ELR (cell line): ENCODE measurements around the gene HIVEP3.
A peak's percentile ranks its signal among the peaks of the same experiment; 100 is the strongest.

Experiments
- DNase-seq: peaks from one replicate; pipeline ENCODE4 v3.0.0-alpha.2; 2015; ENCODE audit warnings: low read depth

Gene HIVEP3

DNA sequence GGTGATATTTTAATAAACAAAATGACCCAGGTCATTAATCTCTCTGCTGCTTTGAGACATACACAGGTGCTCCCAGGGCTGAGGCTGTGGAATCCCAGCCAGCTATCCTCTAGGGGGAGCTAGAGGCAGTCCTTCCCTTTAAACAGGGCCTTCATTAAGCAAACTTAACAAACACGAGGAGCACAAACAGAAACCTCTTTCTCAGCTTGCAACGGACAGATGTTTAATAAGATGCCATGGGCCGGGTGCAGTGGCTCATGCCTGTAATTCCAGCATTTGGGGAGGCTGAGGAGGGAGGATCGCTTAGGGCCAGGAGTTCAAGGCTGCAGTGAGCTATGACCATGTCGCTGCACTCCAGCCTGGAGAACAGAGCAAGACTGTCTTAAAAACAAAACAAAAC is 106.7 kb downstream of the HIVEP3 start:
- DNase-seq = peak; percentile 82

DNA sequence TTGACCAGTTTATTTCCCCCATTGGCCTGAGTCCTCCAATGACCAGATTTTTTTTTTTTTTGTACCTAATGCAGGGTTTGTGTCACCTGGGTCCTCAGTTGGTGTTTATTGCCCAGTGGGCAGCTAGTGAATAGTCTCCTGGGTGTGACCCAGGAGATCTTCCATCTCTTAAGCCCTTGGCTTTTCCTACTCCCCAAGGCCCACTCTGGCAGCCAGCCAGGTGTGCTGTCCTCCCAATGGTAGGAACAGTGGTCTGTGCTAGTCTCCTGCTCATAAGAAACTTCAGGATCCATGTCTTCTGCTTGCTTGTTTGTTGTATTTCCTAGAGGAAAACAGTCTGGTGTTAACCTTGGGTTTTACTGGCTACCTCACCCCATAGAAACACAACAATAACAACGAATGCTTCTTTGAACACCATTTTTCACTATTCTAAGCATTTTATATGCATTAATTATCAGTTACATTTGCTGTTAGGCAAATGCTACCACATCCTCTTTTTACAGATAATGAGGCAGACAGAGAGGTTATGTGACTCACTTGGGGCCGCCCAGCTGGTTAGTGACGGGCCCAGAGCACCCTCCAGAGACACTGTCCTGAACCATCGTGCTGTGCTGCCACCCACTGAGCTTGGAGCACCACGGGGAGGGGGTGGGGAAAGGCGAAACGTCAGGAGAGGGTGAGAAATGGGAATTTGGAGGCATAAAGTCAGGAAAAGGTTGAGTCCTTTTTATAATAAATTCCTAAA is 107.5 kb downstream of the HIVEP3 start:
- peak; percentile 69 for DNase-seq

DNA sequence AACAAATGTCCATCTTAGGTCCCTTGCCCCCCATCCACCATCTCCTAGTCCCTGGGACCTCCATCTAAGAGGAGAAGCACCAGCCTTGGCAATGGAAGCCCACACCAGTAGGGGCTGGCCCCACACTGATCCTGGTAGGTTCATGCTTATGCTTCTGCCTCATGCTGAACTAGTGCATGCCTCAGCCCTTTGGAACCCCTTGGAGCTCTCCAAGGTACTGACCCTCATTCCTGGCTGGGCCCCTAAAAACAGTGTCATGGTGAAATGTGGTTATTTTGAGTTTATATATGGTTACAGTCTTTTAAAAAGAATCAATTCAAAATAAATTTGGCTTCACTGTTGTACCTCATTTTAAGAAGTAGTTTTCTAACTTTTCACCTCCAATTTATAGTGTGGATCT is 108.3 kb downstream of the HIVEP3 start:
- DNase-seq = peak; percentile 71

- no peak for DNase-seq
Observed at GRCh38 chr1:41809692-41810091, 109.0 kb downstream of the HIVEP3 start.

DNA sequence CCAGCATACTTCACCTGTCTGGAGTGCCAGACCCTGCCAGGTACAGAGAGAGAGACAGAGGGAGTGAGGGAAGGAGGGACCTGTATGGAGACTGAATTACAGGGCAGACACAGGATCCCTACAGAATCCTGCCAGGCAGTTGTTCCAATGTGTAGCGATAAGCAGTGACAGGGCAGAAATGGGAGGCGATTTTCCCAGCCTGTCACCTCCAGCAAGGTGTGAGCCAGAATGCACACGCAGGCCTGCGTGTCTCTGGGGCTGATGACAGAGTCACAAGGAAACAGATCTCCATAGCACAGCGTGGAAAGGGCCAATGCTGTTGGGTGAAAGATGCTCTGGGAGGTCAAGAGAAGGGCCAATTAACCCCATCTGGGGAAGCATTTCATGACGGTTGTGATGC is 111.3 kb downstream of the HIVEP3 start:
- no peak for DNase-seq

GRCh38 chr1:41806472-41807155 is 112.1 kb downstream of the HIVEP3 start:
- peak; percentile 20 for DNase-seq

DNA sequence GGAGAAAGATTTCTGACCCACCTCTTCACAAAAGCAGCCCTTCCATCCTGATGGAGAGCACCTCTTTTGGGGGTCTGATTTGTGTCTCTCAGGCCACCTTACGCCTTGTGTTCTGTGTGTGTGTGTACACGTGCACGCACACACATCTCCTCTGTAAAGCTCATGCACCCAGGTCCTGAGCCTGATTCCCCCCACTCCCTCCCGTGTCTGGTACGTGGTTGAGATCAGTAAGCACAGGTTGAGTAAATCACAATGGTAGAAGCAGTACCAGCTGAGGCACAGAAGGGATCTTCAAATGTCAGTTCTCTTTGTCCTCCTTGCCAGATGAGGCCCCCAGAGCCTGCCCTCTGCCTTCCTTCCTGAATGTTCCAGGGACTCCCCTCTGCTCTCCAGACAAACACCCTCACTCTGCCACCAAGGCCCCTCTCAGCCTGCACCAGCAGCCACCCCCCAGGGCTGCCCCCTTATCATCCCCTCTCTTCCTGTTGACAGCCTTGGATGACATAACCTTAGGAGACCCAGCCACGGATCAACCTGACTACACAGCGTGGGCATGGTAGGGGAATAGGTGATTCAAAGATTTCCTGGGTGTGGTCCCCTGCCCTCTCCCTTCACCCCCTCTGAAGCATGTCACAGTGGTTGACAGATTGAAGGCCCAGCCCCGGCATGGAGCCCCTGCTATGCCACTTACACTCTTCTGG is 112.8 kb downstream of the HIVEP3 start:
- DNase-seq = no peak

DNA sequence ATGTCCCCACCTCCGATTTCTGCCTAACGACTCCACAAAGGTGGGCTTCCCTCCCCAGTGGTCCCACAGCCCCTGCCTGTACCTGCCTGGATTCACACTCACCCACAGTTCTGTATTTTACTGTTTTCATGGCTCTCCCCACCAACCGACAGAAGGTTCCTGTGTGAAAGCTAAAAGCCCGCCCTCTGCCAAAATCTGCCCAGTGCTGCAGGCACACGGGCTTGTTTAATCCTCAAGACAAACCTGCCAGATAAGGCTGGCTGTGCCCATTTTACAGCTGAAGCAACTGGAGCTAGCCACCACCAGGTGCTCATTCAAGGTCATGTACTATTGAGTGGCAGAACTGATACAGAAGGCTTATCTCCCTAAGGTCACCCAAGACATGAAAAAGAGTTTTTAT is 114.5 kb downstream of the HIVEP3 start:
- DNase-seq = no peak

DNA sequence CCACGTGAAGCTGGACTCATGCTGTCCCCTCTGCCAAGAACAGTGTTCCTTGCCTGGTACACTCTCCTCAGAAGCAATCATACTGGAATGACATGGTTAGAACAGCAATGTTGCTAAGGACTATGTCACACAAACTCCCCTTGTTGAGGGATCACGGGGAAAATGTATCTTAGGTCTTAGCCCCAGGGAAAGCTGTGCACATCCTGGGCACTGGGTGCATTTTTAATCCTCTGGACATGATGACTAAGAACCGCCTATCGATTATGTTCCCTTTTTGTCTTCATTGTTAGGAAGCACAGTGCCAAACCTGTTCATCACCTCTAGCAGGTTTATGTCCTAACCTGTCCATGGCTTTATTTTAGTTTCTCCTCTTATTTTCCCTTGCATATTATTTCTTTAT is 115.1 kb downstream of the HIVEP3 start:
- DNase-seq = no peak

- no peak for DNase-seq
Observed at GRCh38 chr1:41802532-41803501, 115.9 kb downstream of the HIVEP3 start.

DNA sequence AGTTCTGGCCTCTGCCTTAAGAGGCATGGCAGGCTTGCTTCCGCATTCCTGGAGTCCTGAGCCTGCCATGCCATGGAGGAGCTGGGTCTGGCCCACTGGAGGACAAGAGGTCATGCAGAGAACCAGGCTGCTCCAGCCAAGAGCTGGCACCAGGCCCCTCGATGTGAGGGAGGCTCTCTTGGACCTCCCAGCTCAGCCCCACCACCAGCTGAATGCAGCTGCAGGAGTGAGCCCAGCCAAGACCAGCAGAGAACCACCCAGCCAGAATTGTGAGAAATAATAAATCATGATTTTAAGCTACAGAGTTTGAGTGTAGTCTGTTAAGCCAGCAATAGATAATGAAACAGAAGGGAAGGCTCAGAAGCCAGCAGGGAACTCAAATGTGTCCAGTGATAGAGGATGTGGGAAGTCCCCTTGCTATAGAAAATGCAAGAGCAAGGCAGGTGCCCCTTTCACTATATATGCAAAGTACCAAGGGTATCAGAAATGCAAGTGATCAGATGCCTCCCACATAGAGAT is 118.4 kb downstream of the HIVEP3 start:
- no peak for DNase-seq

GRCh38 chr1:41799723-41800122 is 119.0 kb downstream of the HIVEP3 start:
- DNase-seq = peak; percentile 63

GRCh38 chr1:41799205-41799604 is 119.5 kb downstream of the HIVEP3 start:
- DNase-seq = no peak

DNA sequence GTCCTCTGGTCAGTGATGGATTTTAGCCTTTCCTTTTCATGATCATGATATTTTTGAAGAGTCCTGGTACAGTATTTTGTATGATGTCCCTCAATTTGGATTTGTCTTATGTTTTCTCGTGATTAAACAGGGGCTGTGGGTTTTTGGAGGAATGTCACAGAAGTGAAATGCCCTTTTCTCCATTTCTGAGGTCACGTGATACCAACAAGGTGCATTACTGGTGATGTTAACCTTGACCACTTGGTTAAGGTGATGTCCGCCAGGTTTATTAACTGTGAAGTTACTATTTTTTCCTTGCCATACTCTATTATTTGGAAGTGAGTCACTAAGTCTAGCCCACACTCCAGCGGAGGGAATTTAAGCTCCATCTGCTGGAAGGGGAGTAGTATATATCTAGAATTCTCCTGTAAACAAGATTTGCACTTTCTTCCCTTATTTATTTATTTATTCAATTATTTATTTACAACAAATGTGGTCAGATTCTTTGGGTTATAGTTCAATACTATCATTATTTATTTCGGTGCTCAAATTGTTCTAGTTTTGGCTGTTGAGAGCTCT is 123.4 kb downstream of the HIVEP3 start:
- DNase-seq = peak; percentile 81

DNA sequence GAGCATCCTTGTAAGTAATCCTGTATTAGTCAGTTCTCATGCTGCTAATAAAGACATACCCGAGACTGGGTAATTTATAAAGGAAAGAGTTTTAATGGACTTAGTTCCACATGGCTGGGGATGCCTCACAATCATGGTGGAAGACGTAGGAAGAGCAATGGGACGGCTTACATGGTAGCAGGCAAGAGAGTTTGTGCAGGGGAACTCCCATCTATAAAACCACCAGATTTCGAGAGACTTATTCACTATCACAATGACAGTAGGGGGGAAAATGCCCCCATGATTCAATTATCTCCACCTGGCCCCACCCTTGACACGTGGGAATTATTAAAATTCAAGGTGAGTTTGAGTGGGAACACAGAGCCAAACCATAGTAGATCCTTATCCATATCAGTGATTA is 124.7 kb downstream of the HIVEP3 start:
- no peak for DNase-seq

GRCh38 chr1:41792485-41792770 is 126.3 kb downstream of the HIVEP3 start:
- no peak for DNase-seq

GRCh38 chr1:41791667-41792484 is 126.8 kb downstream of the HIVEP3 start:
- DNase-seq = no peak

DNA sequence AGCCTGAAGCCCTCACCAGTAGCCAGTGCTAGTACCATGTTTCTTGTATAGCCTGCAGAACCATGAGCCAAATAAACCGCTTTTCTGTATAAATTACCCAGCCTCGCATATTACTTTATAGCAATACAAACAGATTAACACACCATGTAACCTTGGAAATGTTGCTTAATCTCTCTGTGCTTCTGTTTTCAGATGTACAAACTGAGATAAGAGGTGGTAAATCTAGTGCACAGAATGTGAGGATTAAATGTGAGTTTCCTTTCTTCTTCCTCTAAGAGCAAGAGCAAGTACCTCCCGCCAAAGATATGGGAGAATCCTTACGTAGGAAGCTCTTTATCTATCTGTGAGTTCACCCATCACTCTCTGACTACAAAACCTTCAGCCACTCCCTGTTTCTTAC is 128.4 kb downstream of the HIVEP3 start:
- DNase-seq = no peak

- DNase-seq = no peak
Observed at GRCh38 chr1:41789661-41790330, 128.9 kb downstream of the HIVEP3 start.

DNA sequence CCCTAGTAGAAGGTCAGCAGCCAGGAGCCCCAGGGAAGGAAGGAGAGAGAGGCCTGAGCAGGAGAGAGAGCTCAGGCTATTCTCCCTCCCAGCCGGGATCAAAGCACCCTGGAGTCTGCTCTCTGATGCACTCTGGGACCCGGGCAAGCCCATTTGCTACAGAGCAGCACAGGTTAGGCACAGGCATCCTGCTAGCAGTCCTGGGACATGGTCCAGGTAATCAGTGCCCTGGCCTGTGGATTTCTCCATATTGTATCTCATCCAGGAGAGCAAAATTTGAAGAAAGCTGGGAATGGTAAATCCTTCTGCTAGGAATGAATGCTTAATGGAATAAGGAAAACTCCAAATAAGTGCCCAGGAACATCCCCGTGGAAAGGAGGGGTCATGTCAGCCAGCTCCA is 130.3 kb downstream of the HIVEP3 start:
- no peak for DNase-seq
